Neural cell (in vitro differentiated cells): ENCODE measurements around the gene CACNA1C. TPM values are rescaled to one million over a fixed set of nuclear protein-coding genes. Genes with fewer than 3 reads are reported as not detected.

Experiments used
- H2AFZ ChIP-seq: fragments of 200-600, 300-800 bp; sonication (generic), shearing (Covaris generic); 2 replicates; pipeline ENCODE4 v1.6.0; 2014; ENCODE audit warnings: low read depth, mild to moderate bottlenecking, antibody characterized with exemption, low read length, moderate library complexity
- H3F3A ChIP-seq: fragments of 200-600 bp; shearing (Covaris generic); 2 replicates; pipeline ENCODE4 v1.6.1; 2016; ENCODE audit warnings: mild to moderate bottlenecking, moderate library complexity, mixed read lengths, antibody characterized with exemption, low read length; ENCODE audit not compliant: insufficient read depth, poor library complexity, severe bottlenecking
- H3K27ac ChIP-seq: fragments of 200-600, 300-800 bp; sonication (generic), shearing (Covaris generic); 2 replicates; pipeline ENCODE4 v1.5.1; 2014; ENCODE audit warnings: mild to moderate bottlenecking, low read length, moderate library complexity
- H3K27me3 ChIP-seq: fragments of 300-800, 200-600 bp; sonication (generic), shearing (Covaris generic); 2 replicates; pipeline ENCODE4 v1.6.0; 2014; ENCODE audit warnings: mild to moderate bottlenecking, low read depth, low read length, moderate library complexity; ENCODE audit not compliant: insufficient read depth
- H3K36me3 ChIP-seq: fragments of 300-800, 200-600 bp; sonication (generic), shearing (Covaris generic); 2 replicates; pipeline ENCODE4 v1.5.1; 2014; ENCODE audit warnings: mild to moderate bottlenecking, antibody characterized with exemption, low read length, moderate library complexity; ENCODE audit not compliant: insufficient read depth
- H3K4me2 ChIP-seq: fragments of 300-800, 200-600 bp; sonication (generic), shearing (Covaris generic); 2 replicates; pipeline ENCODE4 v1.6.0; 2014; ENCODE audit warnings: mild to moderate bottlenecking, low read length
- H3K4me3 ChIP-seq: fragments of 300-800, 200-600 bp; sonication (generic), shearing (Covaris generic); 2 replicates; pipeline ENCODE4 v1.5.1; 2014; ENCODE audit warnings: mild to moderate bottlenecking, low read length, moderate library complexity
- H3K79me2 ChIP-seq: fragments of 200-600 bp; shearing (Covaris generic); replicated peaks from 2 replicates; pipeline ENCODE4 v1.6.0; 2014; ENCODE audit warnings: mild to moderate bottlenecking, low read length, moderate library complexity; ENCODE audit not compliant: insufficient read depth
- H3K9ac ChIP-seq: fragments of 300-800, 200-600 bp; sonication (generic), shearing (Covaris generic); 2 replicates; pipeline ENCODE4 v1.6.1; 2016; ENCODE audit warnings: mild to moderate bottlenecking, low read length, mixed read lengths
- H3K9me2 ChIP-seq: fragments of 200-600 bp; shearing (Covaris generic); 2 replicates; pipeline ENCODE4 v1.6.1; 2016; ENCODE audit warnings: mild to moderate bottlenecking, low read length, mixed read lengths; ENCODE audit not compliant: insufficient read depth
- H3K9me3 ChIP-seq: fragments of 200-600, 300-800 bp; sonication (generic), shearing (Covaris generic); 2 replicates; pipeline ENCODE4 v1.6.1; 2016; ENCODE audit warnings: mild to moderate bottlenecking, mixed run types, low read length, moderate library complexity, mixed read lengths
- H4K20me1 ChIP-seq: fragments of 200-600 bp; shearing (Covaris generic); 2 replicates; pipeline ENCODE4 v1.6.1; 2016; ENCODE audit warnings: mild to moderate bottlenecking, mixed run types; ENCODE audit not compliant: insufficient read depth
- EP300 ChIP-seq: fragments of 450-650 bp; conservative IDR thresholded peaks from 2 replicates; pipeline ENCODE4 v1.6.1; 2014; ENCODE audit warnings: antibody characterized with exemption, mild to moderate bottlenecking, moderate library complexity; ENCODE audit not compliant: poor library complexity, severe bottlenecking
- EZH2 ChIP-seq: fragments of 200-600, 300-800 bp; shearing (Covaris generic), sonication (generic); IDR thresholded peaks from 2 replicates; pipeline ENCODE4 v1.6.1; 2014; ENCODE audit warnings: antibody characterized with exemption, low read length, borderline replicate concordance, mild to moderate bottlenecking; ENCODE audit not compliant: insufficient read depth, poor library complexity, severe bottlenecking
- MXI1 ChIP-seq: fragments of 450-650 bp; conservative IDR thresholded peaks from 2 replicates; pipeline ENCODE4 v1.6.1; 2014; ENCODE audit warnings: antibody characterized with exemption, mild to moderate bottlenecking; ENCODE audit not compliant: poor library complexity, severe bottlenecking
- POLR2AphosphoS5 ChIP-seq: IDR thresholded peaks from 2 replicates; pipeline ENCODE4 v1.6.1; 2012
- RAD21 ChIP-seq: fragments of 450-650 bp; conservative IDR thresholded peaks from 2 replicates; pipeline ENCODE4 v1.6.1; 2014; ENCODE audit warnings: antibody characterized with exemption, mild to moderate bottlenecking, moderate library complexity
- SMC3 ChIP-seq: fragments of 450-650 bp; conservative IDR thresholded peaks from 2 replicates; pipeline ENCODE4 v1.6.1; 2014; ENCODE audit warnings: antibody characterized with exemption, mild to moderate bottlenecking, moderate library complexity; ENCODE audit not compliant: poor library complexity
- TAF1 ChIP-seq: IDR thresholded peaks from 2 replicates; pipeline ENCODE4 v1.6.1; 2012; ENCODE audit warnings: low read depth
- polyA plus RNA-seq: library from polyadenylated mRNA; depleted of rRNA; stranded (reverse); fragments of >200 nt; gene quantifications from 2 replicates; pipeline ENCODE4 v1.2.3, GENCODE V29; 2014
- TF ChIP-seq, protein P1 (sequence below): fragments of 450-650 bp; IDR thresholded peaks from 2 replicates; pipeline ENCODE4 v1.5.1; 2014; ENCODE audit warnings: antibody characterized with exemption, mild to moderate bottlenecking, moderate library complexity; ENCODE audit not compliant: poor library complexity, severe bottlenecking
- TF ChIP-seq, protein P2 (sequence below): IDR thresholded peaks from 2 replicates; pipeline ENCODE4 v1.6.1; 2012; ENCODE audit warnings: borderline replicate concordance

The CACNA1C gene
- polyA plus RNA-seq, 1 donor from 2014 or later, result 9.7 TPM

DNA sequence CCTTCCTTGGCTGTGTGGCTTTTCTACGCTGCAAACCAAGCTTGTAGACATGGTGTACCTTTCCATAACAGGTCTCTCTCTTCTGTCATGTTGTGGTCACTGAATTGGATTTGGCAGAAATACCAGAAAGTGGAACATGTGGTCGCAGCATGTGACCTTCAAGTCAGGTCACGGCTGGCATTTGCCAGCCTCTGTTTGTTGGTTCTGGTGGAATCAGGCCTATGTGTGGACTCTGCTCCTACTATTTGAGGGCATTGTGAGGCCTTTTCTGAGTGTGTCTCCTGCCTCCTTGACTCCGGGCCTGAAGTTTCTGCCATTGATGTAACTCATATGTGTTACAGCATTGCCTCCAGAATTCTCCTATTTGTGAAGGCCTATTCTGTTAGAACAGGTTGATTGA, 116.7 kb downstream of the CACNA1C start:
- Histone ChIP-seq H3K36me3 (no peaks in the 10 kb centered on the region), H4K20me1 (no peaks in the 10 kb centered on the region), H3K9ac (no peak overlapping the region), H3K9me2 (no peaks in the 10 kb centered on the region), H3K4me3 (no peak overlapping the region), H3K27me3 (no peaks in the 10 kb centered on the region), H3K4me2 (no peak overlapping the region), H2AFZ (no peak overlapping the region), H3K79me2 (no peaks in the 10 kb centered on the region), H3K9me3 (no peaks in the 10 kb centered on the region), H3K27ac (no peak overlapping the region), H3F3A (no peaks in the 10 kb centered on the region)
- TF ChIP-seq RAD21, result no peak
- no peak for TF ChIP-seq POLR2AphosphoS5
- TF ChIP-seq, protein P1, sequence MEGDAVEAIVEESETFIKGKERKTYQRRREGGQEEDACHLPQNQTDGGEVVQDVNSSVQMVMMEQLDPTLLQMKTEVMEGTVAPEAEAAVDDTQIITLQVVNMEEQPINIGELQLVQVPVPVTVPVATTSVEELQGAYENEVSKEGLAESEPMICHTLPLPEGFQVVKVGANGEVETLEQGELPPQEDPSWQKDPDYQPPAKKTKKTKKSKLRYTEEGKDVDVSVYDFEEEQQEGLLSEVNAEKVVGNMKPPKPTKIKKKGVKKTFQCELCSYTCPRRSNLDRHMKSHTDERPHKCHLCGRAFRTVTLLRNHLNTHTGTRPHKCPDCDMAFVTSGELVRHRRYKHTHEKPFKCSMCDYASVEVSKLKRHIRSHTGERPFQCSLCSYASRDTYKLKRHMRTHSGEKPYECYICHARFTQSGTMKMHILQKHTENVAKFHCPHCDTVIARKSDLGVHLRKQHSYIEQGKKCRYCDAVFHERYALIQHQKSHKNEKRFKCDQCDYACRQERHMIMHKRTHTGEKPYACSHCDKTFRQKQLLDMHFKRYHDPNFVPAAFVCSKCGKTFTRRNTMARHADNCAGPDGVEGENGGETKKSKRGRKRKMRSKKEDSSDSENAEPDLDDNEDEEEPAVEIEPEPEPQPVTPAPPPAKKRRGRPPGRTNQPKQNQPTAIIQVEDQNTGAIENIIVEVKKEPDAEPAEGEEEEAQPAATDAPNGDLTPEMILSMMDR, result no peak
- TF ChIP-seq MXI1, result no peak
- no peak for TF ChIP-seq EZH2
- no peak for TF ChIP-seq EP300
- TF ChIP-seq, protein P2, sequence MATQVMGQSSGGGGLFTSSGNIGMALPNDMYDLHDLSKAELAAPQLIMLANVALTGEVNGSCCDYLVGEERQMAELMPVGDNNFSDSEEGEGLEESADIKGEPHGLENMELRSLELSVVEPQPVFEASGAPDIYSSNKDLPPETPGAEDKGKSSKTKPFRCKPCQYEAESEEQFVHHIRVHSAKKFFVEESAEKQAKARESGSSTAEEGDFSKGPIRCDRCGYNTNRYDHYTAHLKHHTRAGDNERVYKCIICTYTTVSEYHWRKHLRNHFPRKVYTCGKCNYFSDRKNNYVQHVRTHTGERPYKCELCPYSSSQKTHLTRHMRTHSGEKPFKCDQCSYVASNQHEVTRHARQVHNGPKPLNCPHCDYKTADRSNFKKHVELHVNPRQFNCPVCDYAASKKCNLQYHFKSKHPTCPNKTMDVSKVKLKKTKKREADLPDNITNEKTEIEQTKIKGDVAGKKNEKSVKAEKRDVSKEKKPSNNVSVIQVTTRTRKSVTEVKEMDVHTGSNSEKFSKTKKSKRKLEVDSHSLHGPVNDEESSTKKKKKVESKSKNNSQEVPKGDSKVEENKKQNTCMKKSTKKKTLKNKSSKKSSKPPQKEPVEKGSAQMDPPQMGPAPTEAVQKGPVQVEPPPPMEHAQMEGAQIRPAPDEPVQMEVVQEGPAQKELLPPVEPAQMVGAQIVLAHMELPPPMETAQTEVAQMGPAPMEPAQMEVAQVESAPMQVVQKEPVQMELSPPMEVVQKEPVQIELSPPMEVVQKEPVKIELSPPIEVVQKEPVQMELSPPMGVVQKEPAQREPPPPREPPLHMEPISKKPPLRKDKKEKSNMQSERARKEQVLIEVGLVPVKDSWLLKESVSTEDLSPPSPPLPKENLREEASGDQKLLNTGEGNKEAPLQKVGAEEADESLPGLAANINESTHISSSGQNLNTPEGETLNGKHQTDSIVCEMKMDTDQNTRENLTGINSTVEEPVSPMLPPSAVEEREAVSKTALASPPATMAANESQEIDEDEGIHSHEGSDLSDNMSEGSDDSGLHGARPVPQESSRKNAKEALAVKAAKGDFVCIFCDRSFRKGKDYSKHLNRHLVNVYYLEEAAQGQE, result no peak
- no peak for TF ChIP-seq SMC3
- no peak for TF ChIP-seq TAF1

GRCh38 chr12:2169940-2170339, 117.2 kb downstream of the CACNA1C start:
- H2AFZ ChIP-seq, result no peak overlapping the region
- H3K27ac ChIP-seq, result no peak overlapping the region
- no peaks in the 10 kb centered on the region for H3K79me2 ChIP-seq

More at GRCh38 chr12:2169940-2170339, 117.2 kb downstream of the CACNA1C start:
- Histone ChIP-seq H3K4me2 (no peak overlapping the region), H3K9me3 (no peaks in the 10 kb centered on the region), H3K27me3 (no peaks in the 10 kb centered on the region), H4K20me1 (no peaks in the 10 kb centered on the region), H3K9ac (no peak overlapping the region), H3K9me2 (no peaks in the 10 kb centered on the region), H3K36me3 (no peaks in the 10 kb centered on the region), H3F3A (no peaks in the 10 kb centered on the region), H3K4me3 (no peak overlapping the region)
- TF ChIP-seq SMC3, result no peak
- TF ChIP-seq, protein P1, result no peak
- TF ChIP-seq EZH2, result no peak
- TF ChIP-seq, protein P2, result no peak
- TF ChIP-seq MXI1, result no peak
- TF ChIP-seq EP300, result no peak
- no peak for TF ChIP-seq RAD21
- TF ChIP-seq POLR2AphosphoS5, result no peak
- TF ChIP-seq TAF1, result no peak
